Loucy (cell line): ENCODE measurements around the gene SLC13A4.

Experiments
- EZH2phosphoT487 ChIP-seq: fragments of 200-600 bp; IDR thresholded peaks from 2 replicates; pipeline ENCODE4 v1.6.1; 2018; ENCODE audit warnings: antibody characterized with exemption, mild to moderate bottlenecking, moderate library complexity, borderline replicate concordance
- TF ChIP-seq, protein P1 (sequence below): fragments of 200-600 bp; sonication (generic); conservative IDR thresholded peaks from 2 replicates; pipeline ENCODE4 v1.5.1; 2014; ENCODE audit warnings: mild to moderate bottlenecking, antibody characterized with exemption, low read length

DNA sequence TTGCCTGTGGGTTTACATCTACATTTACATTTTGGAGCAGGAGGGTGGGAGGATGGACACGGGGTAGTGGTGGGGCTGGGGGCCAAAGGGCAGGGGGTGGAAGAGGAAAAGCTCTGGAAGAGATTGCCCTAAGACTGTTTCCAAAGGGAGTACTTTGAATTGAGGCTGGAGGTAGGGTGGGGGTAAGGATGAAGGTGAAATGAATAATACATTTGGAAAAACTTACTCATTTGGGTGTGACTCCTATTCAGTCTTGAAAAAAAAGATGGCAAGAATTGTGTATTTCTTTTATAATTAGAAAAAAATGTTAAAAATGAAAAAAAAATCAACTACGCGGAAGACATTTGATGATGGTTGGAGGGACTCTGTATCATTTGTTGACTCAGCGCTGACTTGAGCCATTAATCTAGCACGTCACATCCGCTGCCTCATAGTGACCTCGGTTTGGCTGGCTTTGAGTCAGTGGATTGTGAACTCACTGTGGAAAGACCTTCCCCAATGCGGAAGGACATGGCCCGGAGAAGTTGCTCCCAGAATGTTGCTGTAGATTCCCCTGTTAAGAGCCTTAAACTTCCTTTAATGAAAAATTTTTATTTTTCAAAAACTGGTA lies 17.8 kb upstream of the SLC13A4 start:
- TF ChIP-seq, protein P1, sequence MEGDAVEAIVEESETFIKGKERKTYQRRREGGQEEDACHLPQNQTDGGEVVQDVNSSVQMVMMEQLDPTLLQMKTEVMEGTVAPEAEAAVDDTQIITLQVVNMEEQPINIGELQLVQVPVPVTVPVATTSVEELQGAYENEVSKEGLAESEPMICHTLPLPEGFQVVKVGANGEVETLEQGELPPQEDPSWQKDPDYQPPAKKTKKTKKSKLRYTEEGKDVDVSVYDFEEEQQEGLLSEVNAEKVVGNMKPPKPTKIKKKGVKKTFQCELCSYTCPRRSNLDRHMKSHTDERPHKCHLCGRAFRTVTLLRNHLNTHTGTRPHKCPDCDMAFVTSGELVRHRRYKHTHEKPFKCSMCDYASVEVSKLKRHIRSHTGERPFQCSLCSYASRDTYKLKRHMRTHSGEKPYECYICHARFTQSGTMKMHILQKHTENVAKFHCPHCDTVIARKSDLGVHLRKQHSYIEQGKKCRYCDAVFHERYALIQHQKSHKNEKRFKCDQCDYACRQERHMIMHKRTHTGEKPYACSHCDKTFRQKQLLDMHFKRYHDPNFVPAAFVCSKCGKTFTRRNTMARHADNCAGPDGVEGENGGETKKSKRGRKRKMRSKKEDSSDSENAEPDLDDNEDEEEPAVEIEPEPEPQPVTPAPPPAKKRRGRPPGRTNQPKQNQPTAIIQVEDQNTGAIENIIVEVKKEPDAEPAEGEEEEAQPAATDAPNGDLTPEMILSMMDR, result no peak
- TF ChIP-seq EZH2phosphoT487, result no peak
